H9 (cell line): ENCODE results near the gene RBBP4. TPM values are rescaled to one million over a fixed set of nuclear protein-coding genes. Genes with fewer than 3 reads are reported as not detected.

Experiments
- DNase-seq: peaks from one replicate; pipeline ENCODE4 v3.0.0-alpha.2; 2017
- H2AFZ ChIP-seq: one replicate; pipeline ENCODE4 v1.6.1; 2013; ENCODE audit warnings: mild to moderate bottlenecking, low read length, control low read depth, moderate library complexity
- H2AK5ac ChIP-seq: 2 replicates; pipeline ENCODE4 v1.6.1; 2013; ENCODE audit warnings: low read length, control low read depth, mixed read lengths; ENCODE audit not compliant: insufficient read length
- H2BK120ac ChIP-seq: one replicate; pipeline ENCODE4 v1.6.1; 2013; ENCODE audit warnings: low read depth, mild to moderate bottlenecking, low read length, control low read depth, inconsistent platforms; ENCODE audit not compliant: poor library complexity, severe bottlenecking
- H2BK12ac ChIP-seq: 2 replicates; pipeline ENCODE4 v1.6.1; 2013; ENCODE audit warnings: low read length, control low read depth, mixed read lengths, low read depth; ENCODE audit not compliant: insufficient read length
- H2BK15ac ChIP-seq: 2 replicates; pipeline ENCODE4 v1.6.1; 2013; ENCODE audit warnings: low read depth, low read length, control low read depth
- H2BK20ac ChIP-seq: one replicate; pipeline ENCODE4 v1.6.1; 2013; ENCODE audit warnings: low read depth, mild to moderate bottlenecking, low read length, control low read depth, inconsistent platforms; ENCODE audit not compliant: poor library complexity, severe bottlenecking
- H2BK5ac ChIP-seq: 2 replicates; pipeline ENCODE4 v1.6.1; 2013; ENCODE audit warnings: low read length, control low read depth, mixed read lengths; ENCODE audit not compliant: insufficient read length
- H3K14ac ChIP-seq: 2 replicates; pipeline ENCODE4 v1.6.1; 2013; ENCODE audit warnings: low read length, control low read depth; ENCODE audit not compliant: insufficient read depth
- H3K18ac ChIP-seq: 2 replicates; pipeline ENCODE4 v1.6.1; 2013; ENCODE audit warnings: low read depth, mild to moderate bottlenecking, mixed read lengths, low read length, control low read depth; ENCODE audit not compliant: insufficient read length
- H3K23ac ChIP-seq: 2 replicates; pipeline ENCODE4 v1.6.1; 2013; ENCODE audit warnings: low read length, control low read depth, mixed read lengths, low read depth; ENCODE audit not compliant: insufficient read length
- H3K23me2 ChIP-seq: 2 replicates; pipeline ENCODE4 v1.6.1; 2013; ENCODE audit warnings: low read depth, mild to moderate bottlenecking, mixed read lengths, low read length, control low read depth; ENCODE audit not compliant: insufficient read length, poor library complexity, severe bottlenecking
- H3K27ac ChIP-seq: 2 replicates; pipeline ENCODE4 v1.5.1; 2013; ENCODE audit warnings: low read length, control low read depth, mixed read lengths, low read depth; ENCODE audit not compliant: insufficient read length
- H3K27me3 ChIP-seq: 2 replicates; pipeline ENCODE4 v1.6.1; 2013; ENCODE audit warnings: low read length, control low read depth, inconsistent platforms; ENCODE audit not compliant: insufficient read depth
- H3K4ac ChIP-seq: 2 replicates; pipeline ENCODE4 v1.6.1; 2013; ENCODE audit warnings: low read depth, mild to moderate bottlenecking, control low read depth, inconsistent platforms, low read length, moderate library complexity
- H3K4me1 ChIP-seq: 2 replicates; pipeline ENCODE4 v1.6.1; 2013; ENCODE audit warnings: low read length, control low read depth, inconsistent platforms; ENCODE audit not compliant: insufficient read depth
- H3K4me2 ChIP-seq: 2 replicates; pipeline ENCODE4 v1.6.1; 2013; ENCODE audit warnings: low read length, control low read depth, mixed read lengths; ENCODE audit not compliant: insufficient read length, insufficient read depth
- H3K56ac ChIP-seq: 2 replicates; pipeline ENCODE4 v1.6.1; 2013; ENCODE audit warnings: low read depth, mild to moderate bottlenecking, mixed read lengths, low read length, control low read depth; ENCODE audit not compliant: insufficient read length
- H3K79me1 ChIP-seq: 2 replicates; pipeline ENCODE4 v1.6.1; 2013; ENCODE audit warnings: low read depth, mild to moderate bottlenecking, moderate library complexity, low read length, control low read depth, inconsistent platforms; ENCODE audit not compliant: insufficient read depth, poor library complexity, severe bottlenecking
- H3K79me2 ChIP-seq: 2 replicates; pipeline ENCODE4 v1.6.1; 2013; ENCODE audit warnings: low read length, control low read depth, inconsistent platforms; ENCODE audit not compliant: insufficient read depth
- H3K9ac ChIP-seq: 2 replicates; pipeline ENCODE4 v1.6.1; 2013; ENCODE audit warnings: low read length, control low read depth, mixed read lengths; ENCODE audit not compliant: insufficient read length; ENCODE audit errors: extremely low read depth
- H3K9me3 ChIP-seq: one replicate; pipeline ENCODE4 v1.6.1; 2013; ENCODE audit warnings: low read depth, low read length, inconsistent platforms; ENCODE audit not compliant: control insufficient read depth
- H3T11ph ChIP-seq: one replicate; pipeline ENCODE4 v1.6.1; 2013; ENCODE audit warnings: mild to moderate bottlenecking, low read length, control low read depth, inconsistent platforms
- H4K20me1 ChIP-seq: one replicate; pipeline ENCODE4 v1.6.1; 2013; ENCODE audit not compliant: control insufficient read depth, insufficient read length, insufficient read depth
- H4K5ac ChIP-seq: 2 replicates; pipeline ENCODE4 v1.6.1; 2013; ENCODE audit warnings: low read depth, mild to moderate bottlenecking, mixed read lengths, low read length, control low read depth; ENCODE audit not compliant: insufficient read length
- H4K8ac ChIP-seq: replicated peaks from 2 replicates; pipeline ENCODE4 v1.6.1; 2013; ENCODE audit warnings: low read length, control low read depth, mixed read lengths, low read depth; ENCODE audit not compliant: insufficient read length
- H4K91ac ChIP-seq: 2 replicates; pipeline ENCODE4 v1.6.1; 2013; ENCODE audit warnings: low read depth, mild to moderate bottlenecking, moderate library complexity, mixed read lengths, low read length, control low read depth; ENCODE audit not compliant: insufficient read length
- H3K27ac Mint-ChIP-seq, 3 experiments: 2 replicates in 2 of 3; 3 replicates in 1 of 3; pipeline ENCODE4 v1.8.0; 2020 to 2021; ENCODE audit warnings: mixed read lengths in 3 of 3, mild to moderate bottlenecking in 1 of 3, moderate library complexity in 1 of 3
- H3K27me3 Mint-ChIP-seq: 2 replicates; pipeline ENCODE4 v1.8.0; 2021; ENCODE audit warnings: low read depth, mild to moderate bottlenecking, moderate library complexity, mixed read lengths
- H3K36me3 Mint-ChIP-seq, 3 experiments: 2 replicates in 2 of 3; 3 replicates in 1 of 3; pipeline ENCODE4 v1.8.0; 2020 to 2021; ENCODE audit warnings: low read depth in 3 of 3, mixed read lengths in 3 of 3; ENCODE audit not compliant: insufficient read depth in 1 of 3
- H3K4me1 Mint-ChIP-seq, 2 experiments: 2 replicates each; pipeline ENCODE4 v1.8.0; 2020; ENCODE audit warnings: mixed read lengths in 2 of 2
- H3K4me3 Mint-ChIP-seq, 2 experiments: 2 replicates in 1 of 2; 3 replicates in 1 of 2; pipeline ENCODE4 v1.8.0; 2020 to 2021; ENCODE audit warnings: mild to moderate bottlenecking in 2 of 2, mixed read lengths in 2 of 2, moderate library complexity in 1 of 2
- H3K9me3 Mint-ChIP-seq, 2 experiments: 2 replicates in 1 of 2; 3 replicates in 1 of 2; pipeline ENCODE4 v1.8.0; 2020; ENCODE audit warnings: mild to moderate bottlenecking in 2 of 2, mixed read lengths in 2 of 2, moderate library complexity in 1 of 2
- CTCF ChIP-seq: fragments of 200-600 bp; sonication (generic); conservative IDR thresholded peaks from 3 replicates; pipeline ENCODE4 v1.8.0; 2021; ENCODE audit warnings: antibody characterized with exemption, mild to moderate bottlenecking
- WGBS: extraction: QIAGEN DNeasy Blood & Tissue Kit; methylation state at CpG from one replicate; pipeline ENCODE4 v1.1.7; 2013; ENCODE audit warnings: missing lambda C conversion rate, low lambda C conversion rate, mixed read lengths; ENCODE audit not compliant: insufficient read length; ENCODE audit errors: extremely low coverage; 5-methylcytosine and 5-hydroxymethylcytosine counted together
- total RNA-seq: library from RNA; stranded (reverse); gene quantifications from 2 replicates; pipeline ENCODE4 v1.2.1, GENCODE V29; 2021

Gene RBBP4
- total RNA-seq, 1 experiment from 2014 or later = 416 TPM

- no CpG with 5 or more reads among the region's 1 CpG for WGBS
- Histone ChIP-seq H2AFZ (no peak overlapping the region), H3K27me3 (no peaks in the 10 kb centered on the region), H3K79me1 (no peaks in the 10 kb centered on the region), H3K27ac (no peak overlapping the region), H4K20me1 (no peaks in the 10 kb centered on the region), H2AK5ac (no peak overlapping the region), H2BK20ac (no peak overlapping the region), H3K23me2 (no peaks in the 10 kb centered on the region), H3K9me3 (no peaks in the 10 kb centered on the region), H3K56ac (no peak overlapping the region), H4K8ac (no peak overlapping the region), H2BK5ac (no peak overlapping the region), H3K18ac (no peak overlapping the region), H4K5ac (no peak overlapping the region), H3K23ac (no peak overlapping the region), H3K4ac (no peak overlapping the region), H3K14ac (no peak overlapping the region), H3K4me1 (no peaks in the 10 kb centered on the region), H2BK15ac (no peak overlapping the region), H3K79me2 (no peaks in the 10 kb centered on the region), H2BK120ac (no peak overlapping the region), H2BK12ac (no peak overlapping the region), H3K4me2 (no peak overlapping the region), H3T11ph (no peak overlapping the region), H4K91ac (no peak overlapping the region), H3K9ac (no peak overlapping the region)
- no peaks in the 10 kb centered on the region for H3K9me3 Mint-ChIP-seq
- TF ChIP-seq CTCF = no peak
- peak overlapping the region in 1 of 3 experiments; percentile 48; a peak in 1 of 7 replicates for H3K27ac Mint-ChIP-seq
- H3K36me3 Mint-ChIP-seq = peaks cover 48 to 91% (median 73%) of the 10 kb centered on the region in 3 experiments
- no peak for DNase-seq
- H3K27me3 Mint-ChIP-seq = no peaks in the 10 kb centered on the region
- no peak overlapping the region for H3K4me3 Mint-ChIP-seq
- H3K4me1 Mint-ChIP-seq = no peaks in the 10 kb centered on the region
Measured at GRCh38 chr1:32680642-32681041, 29.6 kb downstream of the RBBP4 start.
